ENCODE measurements around the gene ZBTB47. TPM values are rescaled to one million over a fixed set of nuclear protein-coding genes. Genes with fewer than 3 reads are reported as not detected.

Gene ZBTB47
- total and polyA plus RNA-seq, 12 donors, result 52.2 to 145 (median 106) TPM

GRCh38 chr3:42647821-42648459 is 5.6 kb upstream of the ZBTB47 start:
- TF ChIP-seq CTCF (IDR thresholded peaks at IDR 0.05), result no peak
- no peaks in the 10 kb centered on the region for H3K9me3 ChIP-seq
- H3K27ac ChIP-seq, result peak overlapping the region in 1 of 10 donors; percentile 18
- ATAC-seq (no peak), DNase-seq (no peak)
- H3K36me3 ChIP-seq, result peaks cover 0 to 81% (median 29%) of the 10 kb centered on the region in 9 donors
- intact Hi-C loops (cut with DNase I), result no loop called here
- H3K4me3 ChIP-seq, result no peak overlapping the region
- WGBS, 2 donors, result 56 to 67% methylated on average over 5 of the region's 5 CpGs
- peaks cover 11 to 54% (median 40%) of the 10 kb centered on the region in 9 donors for H3K4me1 ChIP-seq
- no peaks in the 10 kb centered on the region for H3K27me3 ChIP-seq

GRCh38 chr3:42649006-42649405 is 4.5 kb upstream of the ZBTB47 start:
- intact Hi-C loops (cut with DNase I), result no loop called here
- no peak for TF ChIP-seq CTCF (IDR thresholded peaks at IDR 0.05)
- H3K36me3 ChIP-seq, result peaks cover 0 to 71% (median 27%) of the 10 kb centered on the region in 9 donors

GRCh38 chr3:42649783-42650182 is 3.7 kb upstream of the ZBTB47 start:
- no peaks in the 10 kb centered on the region for H3K27me3 ChIP-seq
- intact Hi-C loops (cut with DNase I), result loop anchor here in 7 of 10 donors (5.0 to 10.0 kb wide), 7 partner anchors 47 to 98 kb away; partner anchors contain the start of genes NKTR (in 4 of the 7) and SEC22C (in 2 of the 7)
- WGBS, 2 donors, result 80 to 83% methylated on average over 4 of the region's 4 CpGs
- no peak overlapping the region for H3K4me3 ChIP-seq
- peaks cover 17 to 64% (median 49%) of the 10 kb centered on the region in 9 donors for H3K4me1 ChIP-seq
- no peak for TF ChIP-seq CTCF (IDR thresholded peaks at IDR 0.05)
- H3K9me3 ChIP-seq, result no peaks in the 10 kb centered on the region
- ATAC-seq (no peak), DNase-seq (no peak)
- peak overlapping the region in 2 of 10 donors; percentile 3 to 93 for H3K27ac ChIP-seq
- H3K36me3 ChIP-seq, result peaks cover 0 to 63% (median 19%) of the 10 kb centered on the region in 9 donors

More at GRCh38 chr3:42649006-42649405, 4.5 kb upstream of the ZBTB47 start:
- H3K27ac ChIP-seq, result peak overlapping the region in 1 of 10 donors; percentile 93
- no peak overlapping the region for H3K4me3 ChIP-seq
- H3K4me1 ChIP-seq, result peaks cover 17 to 63% (median 49%) of the 10 kb centered on the region in 9 donors
- H3K9me3 ChIP-seq, result no peaks in the 10 kb centered on the region
- no peaks in the 10 kb centered on the region for H3K27me3 ChIP-seq
- ATAC-seq, result no peak
- DNase-seq, result no peak
- WGBS, 2 donors, result 35 to 49% methylated on average over 2 of the region's 2 CpGs

GRCh38 chr3:42651248-42652091 is 2.0 kb upstream of the ZBTB47 start:
- 80 to 82% methylated on average over 9 of the region's 9 CpGs for WGBS, 2 donors
- no peaks in the 10 kb centered on the region for H3K27me3 ChIP-seq
- no peak for ATAC-seq
- TF ChIP-seq CTCF (IDR thresholded peaks at IDR 0.05), result no peak
- intact Hi-C loops (cut with DNase I), result loop anchor here in 7 of 10 donors (2.0 to 10.0 kb wide), 8 partner anchors 49 to 96 kb away; partner anchors contain the start of genes NKTR (in 4 of the 7) and SEC22C (in 2 of the 7)
- peaks cover 0 to 46% (median 5%) of the 10 kb centered on the region in 9 donors for H3K36me3 ChIP-seq
- peak overlapping the region in 4 of 10 donors; percentile 75 to 95 (median 86) for H3K4me3 ChIP-seq
- no peaks in the 10 kb centered on the region for H3K9me3 ChIP-seq
- H3K4me1 ChIP-seq, result peaks cover 20 to 81% (median 64%) of the 10 kb centered on the region in 9 donors
- no peak for DNase-seq
- H3K27ac ChIP-seq, result peak overlapping the region in 8 of 10 donors; percentile 24 to 99 (median 94)
